Loucy (cell line): ENCODE measurements around the gene CASK.

Source experiments
- EZH2phosphoT487 ChIP-seq: fragments of 200-600 bp; IDR thresholded peaks from 2 replicates; pipeline ENCODE4 v1.6.1; 2018; ENCODE audit warnings: antibody characterized with exemption, mild to moderate bottlenecking, moderate library complexity, borderline replicate concordance
- TF ChIP-seq, protein P1 (sequence below): fragments of 200-600 bp; sonication (generic); conservative IDR thresholded peaks from 2 replicates; pipeline ENCODE4 v1.5.1; 2014; ENCODE audit warnings: mild to moderate bottlenecking, antibody characterized with exemption, low read length

DNA sequence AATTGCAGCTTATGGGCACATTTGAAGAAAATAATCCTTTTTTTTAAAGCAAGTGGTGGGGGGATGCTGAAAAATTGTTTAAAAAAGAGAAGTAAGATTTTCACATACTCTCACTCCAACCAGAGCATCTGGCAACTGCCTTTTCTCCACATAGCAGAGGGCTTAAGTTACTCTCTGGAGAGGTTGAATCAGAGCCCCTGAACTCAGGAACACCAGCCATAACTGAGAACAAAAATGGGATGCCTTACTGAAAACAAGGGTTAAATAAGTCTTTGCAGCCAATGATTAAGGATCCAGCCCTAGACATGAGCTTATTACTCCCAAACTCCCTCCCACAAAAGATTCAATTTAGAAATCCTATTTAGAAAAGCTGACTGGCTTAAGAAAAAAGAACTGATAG is 27.5 kb downstream of the CASK start:
- TF ChIP-seq, protein P1, sequence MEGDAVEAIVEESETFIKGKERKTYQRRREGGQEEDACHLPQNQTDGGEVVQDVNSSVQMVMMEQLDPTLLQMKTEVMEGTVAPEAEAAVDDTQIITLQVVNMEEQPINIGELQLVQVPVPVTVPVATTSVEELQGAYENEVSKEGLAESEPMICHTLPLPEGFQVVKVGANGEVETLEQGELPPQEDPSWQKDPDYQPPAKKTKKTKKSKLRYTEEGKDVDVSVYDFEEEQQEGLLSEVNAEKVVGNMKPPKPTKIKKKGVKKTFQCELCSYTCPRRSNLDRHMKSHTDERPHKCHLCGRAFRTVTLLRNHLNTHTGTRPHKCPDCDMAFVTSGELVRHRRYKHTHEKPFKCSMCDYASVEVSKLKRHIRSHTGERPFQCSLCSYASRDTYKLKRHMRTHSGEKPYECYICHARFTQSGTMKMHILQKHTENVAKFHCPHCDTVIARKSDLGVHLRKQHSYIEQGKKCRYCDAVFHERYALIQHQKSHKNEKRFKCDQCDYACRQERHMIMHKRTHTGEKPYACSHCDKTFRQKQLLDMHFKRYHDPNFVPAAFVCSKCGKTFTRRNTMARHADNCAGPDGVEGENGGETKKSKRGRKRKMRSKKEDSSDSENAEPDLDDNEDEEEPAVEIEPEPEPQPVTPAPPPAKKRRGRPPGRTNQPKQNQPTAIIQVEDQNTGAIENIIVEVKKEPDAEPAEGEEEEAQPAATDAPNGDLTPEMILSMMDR: no peak
- no peak for TF ChIP-seq EZH2phosphoT487
